Stomach (tissue), 9 donors: ENCODE results near the gene DDX51. TPM values are rescaled to one million over a fixed set of nuclear protein-coding genes. Genes with fewer than 3 reads are reported as not detected.

Source experiments
- DNase-seq, 2 donors: peaks; one replicate each; pipeline versions ENCODE4 v3.0.0 to v3.0.0-alpha.2; 2013 to 2019
- H3K27ac ChIP-seq, 5 donors: fragments of 200-600 bp in 4 of 5; sonication (generic) in 4 of 5; one replicate each; pipeline ENCODE4 v1.5.1; 2013 to 2019; ENCODE audit warnings: mild to moderate bottlenecking in 1 of 5, moderate library complexity in 1 of 5
- H3K27me3 ChIP-seq, 3 donors: fragments of 200-600 bp; sonication (generic); one replicate each; pipeline ENCODE4 v1.5.1; 2017 to 2019; ENCODE audit warnings: mixed run types in 1 of 3
- H3K36me3 ChIP-seq, 4 donors: fragments of 200-600 bp; sonication (generic); 1 replicate in 3 of 4; 2 replicates in 1 of 4; pipeline ENCODE4 v1.5.1; 2016 to 2019
- H3K4me1 ChIP-seq, 4 donors: fragments of 200-600 bp; sonication (generic); one replicate each; pipeline ENCODE4 v1.5.1; 2016 to 2019
- H3K4me3 ChIP-seq, 4 donors: fragments of 200-600 bp; sonication (generic) in 3 of 4; one replicate each; pipeline ENCODE4 v1.5.1; 2016 to 2019; ENCODE audit warnings: mild to moderate bottlenecking in 1 of 4
- H3K9me3 ChIP-seq, 4 donors: fragments of 200-600 bp; sonication (generic); one replicate each; pipeline ENCODE4 v1.5.1; 2016 to 2019
- EP300 ChIP-seq: sonication (generic); formaldehyde crosslinking; IDR thresholded peaks from one replicate; pipeline ENCODE4 v1.6.1; 2017; ENCODE audit warnings: antibody characterized with exemption
- POLR2A ChIP-seq, 4 donors: fragments of 450-650 bp; IDR thresholded peaks; one replicate each; pipeline ENCODE4 v1.6.1; 2016; ENCODE audit warnings: antibody characterized with exemption in 4 of 4, control low read depth in 2 of 4, mild to moderate bottlenecking in 1 of 4, moderate library complexity in 1 of 4
- POLR2AphosphoS5 ChIP-seq, 3 donors: sonication (generic); formaldehyde crosslinking; IDR thresholded peaks; one replicate each; pipeline ENCODE4 v1.6.1; 2016; ENCODE audit warnings: antibody characterized with exemption in 3 of 3
- WGBS, 5 donors: extraction: QIAGEN DNeasy Blood & Tissue Kit in 3 of 5; methylation state at CpG; one replicate each; pipeline versions ENCODE4 v1.1.5 to v1.1.7; 2013 to 2018; 5-methylcytosine and 5-hydroxymethylcytosine counted together
- intact Hi-C: fragments of 100-400 bp; cut with DNase I; formaldehyde crosslinking; loops from one replicate; pipeline ENCODE4 v1.15.1; 2023; ENCODE audit warnings: low total_unique reads
- polyA plus RNA-seq, 3 donors: library from polyadenylated mRNA; stranded (reverse); fragments of 200-250 nt; gene quantifications; one replicate each; pipeline ENCODE4 v1.2.3, GENCODE V29; 2013
- total RNA-seq, 5 donors: library from RNA; depleted of rRNA; stranded (reverse); fragments of >200 nt; gene quantifications; one replicate each; pipeline versions ENCODE4 v1.1.0 to v1.2.3, GENCODE V29; 2014 to 2016
- TF ChIP-seq, protein P1 (sequence below), 7 experiments: fragments of 450-650 bp in 4 of 7; fragments of 200-600 bp in 3 of 7; sonication (generic) in 3 of 7; IDR thresholded peaks; one replicate each; pipeline ENCODE4 v1.5.1; 2016 to 2019; ENCODE audit warnings: antibody characterized with exemption in 7 of 7, control low read depth in 2 of 7, mild to moderate bottlenecking in 1 of 7
- donor health status: healthy with polysubstance abuse.
- donor health status: Bipolar disorder and iron deficiency.
- donor health status: healthy.

The DDX51 gene
- total and polyA plus RNA-seq, 8 donors: 6.6 to 69.5 (median 13.2) TPM

DNA sequence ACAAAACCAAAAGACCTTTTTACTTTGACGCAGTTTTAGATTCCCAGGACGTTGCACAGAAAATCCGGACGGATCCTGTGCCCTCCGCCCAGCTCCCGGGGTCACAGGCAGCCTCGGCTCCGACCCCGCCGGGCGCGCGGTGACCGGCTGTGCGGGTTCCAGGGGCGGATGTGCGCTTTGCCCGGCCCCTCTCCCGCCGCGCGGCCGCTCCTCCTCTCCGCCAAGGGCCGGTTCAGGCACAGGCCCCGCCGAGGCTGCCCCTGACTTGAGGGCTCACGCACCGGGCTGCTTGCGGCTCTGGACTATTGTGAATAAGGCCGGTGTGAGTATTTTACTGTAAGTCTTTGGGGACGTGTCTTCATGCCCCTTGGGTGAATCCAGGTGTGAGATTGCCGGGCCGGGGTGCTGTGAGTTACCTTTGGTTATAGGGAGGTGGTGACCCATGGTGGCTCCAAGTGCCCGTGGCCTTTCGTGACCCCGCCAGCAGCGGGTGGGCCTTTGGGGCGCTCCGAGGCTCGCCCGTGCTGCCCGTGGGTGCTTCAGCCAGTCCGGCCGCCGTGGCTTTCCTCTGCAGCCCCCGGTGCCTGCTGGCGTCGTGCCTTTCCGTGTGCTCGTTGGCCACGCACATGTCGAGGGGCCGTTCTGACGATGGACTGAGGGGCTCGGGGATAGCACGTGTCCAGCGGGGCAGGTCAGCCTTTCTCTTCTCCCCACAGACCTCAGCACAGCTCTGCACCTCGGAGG is 46.1 kb upstream of the DDX51 start:
- intact Hi-C loops: no loop called here
- TF ChIP-seq, protein P1, sequence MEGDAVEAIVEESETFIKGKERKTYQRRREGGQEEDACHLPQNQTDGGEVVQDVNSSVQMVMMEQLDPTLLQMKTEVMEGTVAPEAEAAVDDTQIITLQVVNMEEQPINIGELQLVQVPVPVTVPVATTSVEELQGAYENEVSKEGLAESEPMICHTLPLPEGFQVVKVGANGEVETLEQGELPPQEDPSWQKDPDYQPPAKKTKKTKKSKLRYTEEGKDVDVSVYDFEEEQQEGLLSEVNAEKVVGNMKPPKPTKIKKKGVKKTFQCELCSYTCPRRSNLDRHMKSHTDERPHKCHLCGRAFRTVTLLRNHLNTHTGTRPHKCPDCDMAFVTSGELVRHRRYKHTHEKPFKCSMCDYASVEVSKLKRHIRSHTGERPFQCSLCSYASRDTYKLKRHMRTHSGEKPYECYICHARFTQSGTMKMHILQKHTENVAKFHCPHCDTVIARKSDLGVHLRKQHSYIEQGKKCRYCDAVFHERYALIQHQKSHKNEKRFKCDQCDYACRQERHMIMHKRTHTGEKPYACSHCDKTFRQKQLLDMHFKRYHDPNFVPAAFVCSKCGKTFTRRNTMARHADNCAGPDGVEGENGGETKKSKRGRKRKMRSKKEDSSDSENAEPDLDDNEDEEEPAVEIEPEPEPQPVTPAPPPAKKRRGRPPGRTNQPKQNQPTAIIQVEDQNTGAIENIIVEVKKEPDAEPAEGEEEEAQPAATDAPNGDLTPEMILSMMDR (IDR thresholded peaks at IDR 0.05): no peak
- no peak for TF ChIP-seq EP300
- TF ChIP-seq POLR2AphosphoS5 (IDR thresholded peaks at IDR 0.05): no peak
- no peaks in the 10 kb centered on the region for H3K36me3 ChIP-seq
- WGBS, 5 donors: 37 to 47% (median 38%) methylated on average over 44 to 59 of the region's 59 CpGs
- peaks cover 17 to 38% (median 26%) of the 10 kb centered on the region in 4 donors for H3K4me1 ChIP-seq
- H3K4me3 ChIP-seq: peak overlapping the region; percentile 49 to 64 (median 55)
- H3K27me3 ChIP-seq: peaks cover 0 to 14% (median 0%) of the 10 kb centered on the region in 3 donors
- H3K9me3 ChIP-seq: peaks cover 0 to 41% (median 33%) of the 10 kb centered on the region in 4 donors
- no peak for DNase-seq
- H3K27ac ChIP-seq: peak overlapping the region; percentile 47 to 87 (median 78)

DNA sequence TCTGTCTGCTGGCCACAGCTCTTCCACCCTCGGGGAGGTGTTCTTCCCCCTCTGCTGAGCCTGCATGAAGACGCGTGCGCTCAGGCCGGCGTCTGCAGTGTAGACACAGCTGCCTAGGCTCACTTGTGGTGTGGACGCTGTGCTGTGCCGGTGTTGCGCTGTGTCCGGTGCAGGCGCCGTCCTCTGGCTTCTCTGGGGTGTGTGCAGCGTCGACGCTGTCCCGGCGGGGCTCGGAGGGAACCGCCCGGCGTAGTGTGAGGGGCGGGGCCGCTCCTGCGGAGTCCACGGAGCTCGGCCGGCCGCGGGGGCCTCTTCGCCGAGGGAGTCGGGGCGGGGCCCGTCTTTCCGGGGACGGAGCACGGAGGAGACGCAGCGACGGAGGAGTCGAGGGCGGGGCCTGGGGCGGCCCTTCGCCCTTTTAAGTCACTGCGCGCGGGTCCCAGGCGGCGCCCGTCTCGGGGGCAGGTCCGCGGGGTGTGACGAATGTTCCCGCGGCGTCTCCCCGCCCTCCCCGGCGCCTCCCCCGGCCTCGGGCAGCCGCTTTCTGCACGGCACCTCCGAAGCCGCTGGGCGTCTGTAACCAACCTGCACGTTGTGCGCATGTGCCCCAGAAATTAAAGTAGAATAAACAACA is 45.4 kb upstream of the DDX51 start:
- H3K4me3 ChIP-seq: peak overlapping the region; percentile 49 to 64 (median 55)
- H3K36me3 ChIP-seq: no peaks in the 10 kb centered on the region
- TF ChIP-seq POLR2AphosphoS5 (IDR thresholded peaks at IDR 0.05) (peak; percentile 37 to 81 (median 66)), POLR2A (IDR thresholded peaks at IDR 0.05) (no peak)
- peaks cover 0 to 48% (median 34%) of the 10 kb centered on the region in 4 donors for H3K9me3 ChIP-seq
- peaks cover 0 to 14% (median 0%) of the 10 kb centered on the region in 3 donors for H3K27me3 ChIP-seq
- peaks cover 17 to 38% (median 26%) of the 10 kb centered on the region in 4 donors for H3K4me1 ChIP-seq
- peak; percentile 93 to 95 for DNase-seq
- 0 to 2% (median 1%) methylated on average over 9 to 69 of the region's 69 CpGs for WGBS, 5 donors
- peak overlapping the region; percentile 47 to 87 (median 78) for H3K27ac ChIP-seq
- intact Hi-C loops: no loop called here

DNA sequence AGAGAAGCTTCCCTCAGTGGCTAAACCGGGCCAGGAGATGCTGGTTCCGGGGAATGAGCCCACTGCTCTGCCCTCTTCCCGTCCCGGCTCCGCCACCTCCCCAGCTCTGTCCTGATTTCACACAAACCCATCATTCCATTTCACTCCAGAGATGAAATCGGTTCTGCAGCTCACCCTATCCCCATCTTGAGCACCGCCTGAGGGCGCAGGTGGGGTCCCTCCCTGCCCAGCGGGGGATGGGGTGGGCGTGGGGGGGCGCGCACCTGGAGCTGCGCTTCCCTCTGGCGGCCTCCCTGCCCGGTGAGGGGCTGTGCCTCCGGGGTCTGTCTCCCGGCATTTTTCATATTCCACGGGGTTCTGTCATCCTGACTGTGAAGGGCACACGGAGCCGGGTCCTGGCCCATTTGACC is 44.8 kb upstream of the DDX51 start:
- H3K27me3 ChIP-seq: peaks cover 0 to 14% (median 0%) of the 10 kb centered on the region in 3 donors

DNA sequence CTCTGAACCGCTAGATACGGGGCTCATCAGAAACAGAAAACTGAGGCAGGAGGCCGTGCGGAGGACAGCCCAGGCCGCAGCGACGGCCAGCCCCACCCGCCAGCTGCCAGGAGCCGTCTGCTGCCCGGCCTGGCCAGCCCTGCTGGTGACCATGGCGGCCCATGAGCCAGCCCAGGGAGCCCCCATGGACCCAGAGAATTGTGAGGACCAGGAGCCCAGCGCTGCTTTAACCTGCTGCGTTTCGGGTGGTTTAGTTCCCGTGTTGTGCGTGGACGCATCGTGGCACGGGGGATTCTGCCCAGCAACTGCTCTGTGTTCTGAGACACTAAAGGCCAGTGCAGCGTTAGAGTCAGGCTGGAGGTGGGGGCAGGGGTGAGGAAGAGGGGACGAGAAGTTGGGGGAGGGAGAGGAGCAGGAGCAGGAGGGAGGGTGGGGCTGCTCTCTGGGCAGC is 44.4 kb upstream of the DDX51 start:
- H3K36me3 ChIP-seq: no peaks in the 10 kb centered on the region
- peaks cover 0 to 49% (median 24%) of the 10 kb centered on the region in 4 donors for H3K9me3 ChIP-seq
- intact Hi-C loops: no loop called here
- H3K4me1 ChIP-seq: peaks cover 17 to 38% (median 26%) of the 10 kb centered on the region in 4 donors
- peaks cover 0 to 14% (median 0%) of the 10 kb centered on the region in 3 donors for H3K27me3 ChIP-seq
- peak overlapping the region in 2 of 4 donors; percentile 49 to 53 for H3K4me3 ChIP-seq
- peak overlapping the region in 2 of 5 donors; percentile 80 to 87 for H3K27ac ChIP-seq
- WGBS, 5 donors: 90 to 91% (median 91%) methylated on average over 19 to 21 of the region's 21 CpGs
- TF ChIP-seq POLR2AphosphoS5 (IDR thresholded peaks at IDR 0.05) (no peak), EP300 (no peak), POLR2A (IDR thresholded peaks at IDR 0.05) (no peak)
- TF ChIP-seq, protein P1 (IDR thresholded peaks at IDR 0.05): no peak
- no peak for DNase-seq

More for the DNA sequence above, 44.8 kb upstream of the DDX51 start:
- H3K9me3 ChIP-seq: peaks cover 0 to 49% (median 29%) of the 10 kb centered on the region in 4 donors
- TF ChIP-seq POLR2AphosphoS5 (IDR thresholded peaks at IDR 0.05): no peak
- TF ChIP-seq, protein P1 (IDR thresholded peaks at IDR 0.05): no peak
- TF ChIP-seq POLR2A (IDR thresholded peaks at IDR 0.05): no peak
- TF ChIP-seq EP300: no peak
- H3K4me1 ChIP-seq: peaks cover 17 to 38% (median 26%) of the 10 kb centered on the region in 4 donors
- intact Hi-C loops: no loop called here
- H3K4me3 ChIP-seq: peak overlapping the region; percentile 49 to 64 (median 55)
- DNase-seq: no peak
- peak overlapping the region; percentile 47 to 87 (median 78) for H3K27ac ChIP-seq
- WGBS, 5 donors: 23 to 40% (median 24%) methylated on average over 18 to 20 of the region's 20 CpGs; no CpG with 5 or more reads in 1 of the 5 donors
- H3K36me3 ChIP-seq: no peaks in the 10 kb centered on the region
